ENCODE measurements around the gene DYNC1H1.
"Not testable (repeated sequence)": the region's sequence is repeated elsewhere in the genome, so short reads cannot be mapped to it uniquely, and the experiment has no call there.

The DYNC1H1 gene

DNA sequence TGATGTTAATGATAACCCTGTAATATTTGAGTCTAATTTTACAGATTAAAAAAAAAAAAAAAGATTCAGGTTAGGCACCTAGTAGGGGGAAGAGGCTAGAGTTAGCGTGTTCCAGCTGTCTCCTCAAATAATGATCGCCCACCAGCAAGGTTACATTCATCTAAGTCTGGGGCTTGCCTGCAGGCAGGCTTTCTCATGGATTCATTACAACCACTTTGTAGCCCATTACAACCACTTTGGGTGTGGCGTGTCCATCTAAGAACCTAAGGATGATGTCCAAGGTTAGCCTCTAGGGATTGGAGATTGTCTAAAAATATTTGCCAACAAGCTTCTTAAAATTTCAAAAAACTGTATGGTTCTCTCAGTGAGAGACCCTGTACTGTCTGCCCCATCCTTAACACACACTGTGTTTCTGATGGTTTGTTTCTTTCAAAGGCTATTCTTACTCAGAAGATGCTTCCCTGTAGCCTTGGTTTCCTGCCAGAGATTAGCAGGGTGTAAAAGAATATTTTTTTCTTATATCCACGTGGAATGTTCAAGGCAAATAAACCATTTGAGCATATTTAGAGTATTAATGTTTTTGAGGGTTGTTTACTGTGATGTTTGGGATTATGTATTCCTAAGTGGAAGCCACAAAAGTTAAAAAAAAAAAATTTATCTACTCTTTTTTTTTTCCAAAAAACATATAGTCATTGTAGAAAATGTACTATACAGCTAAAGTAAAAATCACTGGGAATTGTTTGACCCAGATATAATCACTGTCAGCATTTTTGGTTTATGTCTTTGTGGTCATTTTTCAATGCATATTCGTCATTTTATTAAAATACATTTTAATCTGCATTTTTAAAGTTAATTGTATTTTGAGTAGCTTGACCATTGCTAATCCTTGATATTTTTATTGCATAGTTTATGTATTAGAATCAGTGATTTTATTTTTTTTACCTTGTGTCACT, 1.7 kb downstream of the DYNC1H1 start:
- no peaks in the 10 kb centered on the region for H3K36me3 ChIP-seq (ENCODE audit: control insufficient read depth, insufficient read depth, low read length)
- H3K4me3 ChIP-seq (replicated peaks; ENCODE audit: low read depth, low read length) = peak overlapping the region; percentile 98
- no peaks in the 10 kb centered on the region for H3K27me3 ChIP-seq (replicated peaks; ENCODE audit: control insufficient read depth, insufficient read depth, low read length)
- DNase-seq (ENCODE audit: extremely low read depth, insufficient read length) = no peak
- no peak for TF ChIP-seq CTCF (IDR thresholded peaks at IDR 0.05; ENCODE audit: insufficient read depth, low read length, poor library complexity, severe bottlenecking)

GRCh38 chr14:101966742-101967141, 2.4 kb downstream of the DYNC1H1 start:
- no peak overlapping the region for H3K4me3 ChIP-seq (replicated peaks; ENCODE audit: low read depth, low read length)
- DNase-seq (ENCODE audit: extremely low read depth, insufficient read length) = no peak
- TF ChIP-seq CTCF (IDR thresholded peaks at IDR 0.05; ENCODE audit: insufficient read depth, low read length, poor library complexity, severe bottlenecking) = no peak
- H3K36me3 ChIP-seq (ENCODE audit: control insufficient read depth, insufficient read depth, low read length) = no peaks in the 10 kb centered on the region
- no peaks in the 10 kb centered on the region for H3K27me3 ChIP-seq (replicated peaks; ENCODE audit: control insufficient read depth, insufficient read depth, low read length)

DNA sequence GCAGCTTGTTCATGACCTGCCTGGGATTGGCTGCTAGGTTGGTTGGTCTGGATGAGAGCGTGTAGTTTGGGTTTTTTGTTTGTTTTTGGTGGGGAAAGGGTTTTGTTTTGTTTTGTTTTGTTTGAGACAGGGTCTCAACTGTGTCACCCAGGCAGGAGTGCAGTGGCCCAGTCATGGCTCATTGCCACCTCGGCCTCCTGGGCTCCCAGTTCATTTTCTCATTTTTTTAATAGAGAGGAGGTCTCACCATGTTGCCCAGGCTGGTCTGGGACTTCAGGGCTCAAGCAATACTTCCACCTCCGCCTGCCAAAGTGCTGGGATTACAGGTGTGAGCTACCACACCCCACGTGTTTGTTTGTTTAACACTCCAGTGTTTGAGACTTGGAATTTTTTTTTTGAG, 3.8 kb downstream of the DYNC1H1 start:
- H3K4me3 ChIP-seq (replicated peaks; ENCODE audit: low read depth, low read length) = no peak overlapping the region

DNA sequence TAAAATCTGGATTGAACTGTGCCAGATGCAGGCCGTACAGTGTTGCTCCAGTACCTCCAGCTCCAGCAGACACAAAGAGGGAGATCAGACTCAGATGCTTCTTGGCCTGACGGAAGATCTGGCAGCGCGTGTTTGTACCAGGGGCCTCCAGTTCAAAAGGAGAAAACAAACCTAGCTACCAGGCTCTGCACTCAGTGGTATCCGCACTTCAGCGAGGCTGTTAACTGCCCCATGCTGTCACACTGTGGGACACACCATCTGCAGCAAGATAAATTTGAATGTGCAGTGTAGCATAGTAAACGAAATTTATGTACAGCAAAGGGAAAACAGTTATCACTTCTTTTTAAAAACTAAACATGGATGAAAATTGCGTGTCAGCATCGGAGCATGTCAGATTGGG, 5.1 kb downstream of the DYNC1H1 start:
- no peak overlapping the region for H3K4me3 ChIP-seq (replicated peaks; ENCODE audit: low read depth, low read length)
- TF ChIP-seq CTCF (IDR thresholded peaks at IDR 0.05; ENCODE audit: insufficient read depth, low read length, poor library complexity, severe bottlenecking) = no peak
- DNase-seq (ENCODE audit: extremely low read depth, insufficient read length) = no peak
- H3K27me3 ChIP-seq (replicated peaks; ENCODE audit: control insufficient read depth, insufficient read depth, low read length) = no peaks in the 10 kb centered on the region
- no peaks in the 10 kb centered on the region for H3K36me3 ChIP-seq (ENCODE audit: control insufficient read depth, insufficient read depth, low read length)

More for the DNA sequence above, 3.8 kb downstream of the DYNC1H1 start:
- Histone ChIP-seq H3K36me3 (ENCODE audit: control insufficient read depth, insufficient read depth, low read length) (no peaks in the 10 kb centered on the region), H3K27me3 (replicated peaks; ENCODE audit: control insufficient read depth, insufficient read depth, low read length) (no peaks in the 10 kb centered on the region)
- no peak for TF ChIP-seq CTCF (IDR thresholded peaks at IDR 0.05; ENCODE audit: insufficient read depth, low read length, poor library complexity, severe bottlenecking)
- no peak for DNase-seq (ENCODE audit: extremely low read depth, insufficient read length)

GRCh38 chr14:101970830-101971400, 6.5 kb downstream of the DYNC1H1 start:
- Histone ChIP-seq H3K36me3 (ENCODE audit: control insufficient read depth, insufficient read depth, low read length) (no peaks in the 10 kb centered on the region; the same call in 1 of the 2 replicates), H3K4me3 (replicated peaks; ENCODE audit: low read depth, low read length) (no peak overlapping the region), H3K27me3 (replicated peaks; ENCODE audit: control insufficient read depth, insufficient read depth, low read length) (no peaks in the 10 kb centered on the region)
- TF ChIP-seq CTCF (IDR thresholded peaks at IDR 0.05; ENCODE audit: insufficient read depth, low read length, poor library complexity, severe bottlenecking) = no peak
- no peak for DNase-seq (ENCODE audit: extremely low read depth, insufficient read length)

DNA sequence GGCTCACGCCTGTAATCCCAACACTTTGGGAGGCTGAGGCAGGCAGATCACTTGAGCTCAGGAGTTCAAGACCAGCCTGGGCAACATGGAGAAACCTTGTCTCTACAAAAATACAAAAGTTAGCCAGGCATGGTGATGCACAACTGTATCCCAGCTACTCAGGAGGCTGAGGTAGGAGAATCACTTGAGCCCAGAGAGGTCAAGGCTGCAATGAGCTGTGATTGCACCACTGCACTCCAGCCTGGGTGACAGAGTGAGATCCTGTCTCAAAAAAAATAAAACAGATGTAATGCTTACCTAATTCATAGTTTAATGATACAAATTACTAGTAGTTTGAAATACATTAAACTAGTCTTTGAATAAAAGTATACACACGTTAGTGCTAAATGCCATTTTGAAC, 7.1 kb downstream of the DYNC1H1 start:
- not testable (repeated sequence) for H3K27me3 ChIP-seq (replicated peaks; ENCODE audit: control insufficient read depth, insufficient read depth, low read length); H3K4me3 ChIP-seq (replicated peaks; ENCODE audit: low read depth, low read length); DNase-seq (ENCODE audit: extremely low read depth, insufficient read length); H3K36me3 ChIP-seq (ENCODE audit: control insufficient read depth, insufficient read depth, low read length)

Data from GM06990 (cell line).